Measurements from ENCODE around the gene SLC27A5.
"Not testable (repeated sequence)": the region's sequence is repeated elsewhere in the genome, so short reads cannot be mapped to it uniquely, and the experiment has no call there.

SLC27A5 gene

GRCh38 chr19:58544591-58545285 lies 32.9 kb upstream of the SLC27A5 start:
- Histone ChIP-seq H3K27ac (ENCODE audit: low read length) (peak overlapping the region; percentile 93; the same call in 1 of the 2 replicates), H3K9ac (ENCODE audit: low read length) (peak overlapping the region; percentile 77), H3K36me3 (replicated peaks; ENCODE audit: insufficient read depth, low read length) (peaks cover 23% of the 10 kb centered on the region), H4K20me1 (ENCODE audit: insufficient read depth, low read length) (peaks cover 29% of the 10 kb centered on the region), H3K9me2 (replicated peaks; ENCODE audit: insufficient read depth, low read length) (no peaks in the 10 kb centered on the region), H3F3A (ENCODE audit: insufficient read depth, low read length) (peaks cover 8% of the 10 kb centered on the region; the same call in 1 of the 2 replicates), H3K79me2 (ENCODE audit: low read length) (peaks cover 51% of the 10 kb centered on the region), H3K4me2 (ENCODE audit: low read depth, low read length) (peak overlapping the region; percentile 53), H2AFZ (ENCODE audit: low read length) (no peak overlapping the region), H3K27me3 (replicated peaks; ENCODE audit: insufficient read depth, low read length) (no peaks in the 10 kb centered on the region; the same call in 1 of the 2 replicates), H3K4me1 (ENCODE audit: low read length) (peaks cover 11% of the 10 kb centered on the region), H3K9me3 (replicated peaks; ENCODE audit: insufficient read depth, low read length) (no peaks in the 10 kb centered on the region), H3K4me3 (ENCODE audit: low read length) (peak overlapping the region; percentile 89)
- TF ChIP-seq EZH2 (optimal IDR thresholded peaks at IDR 0.05; ENCODE audit: low read depth, low read length) (no peak), EZH2phosphoT487 (IDR thresholded peaks at IDR 0.05; ENCODE audit: low read length) (no peak)
- DNase-seq = peak; percentile 64

- peaks cover 11% of the 10 kb centered on the region for H3K4me1 ChIP-seq (ENCODE audit: low read length)
- peak within 1 kb of the TSS; percentile 89 for H3K4me3 ChIP-seq (ENCODE audit: low read length)
- no peaks in the 10 kb centered on the region; the same call in 1 of the 2 replicates for H3K27me3 ChIP-seq (replicated peaks; ENCODE audit: insufficient read depth, low read length)
- DNase-seq = peak; percentile 97
- TF ChIP-seq EZH2 (optimal IDR thresholded peaks at IDR 0.05; ENCODE audit: low read depth, low read length) (no peak), CTCF (IDR thresholded peaks at IDR 0.05; ENCODE audit: low read length) (no peak), EZH2phosphoT487 (IDR thresholded peaks at IDR 0.05; ENCODE audit: low read length) (no peak)
- H3K9me3 ChIP-seq (replicated peaks; ENCODE audit: insufficient read depth, low read length) = no peaks in the 10 kb centered on the region
- no peaks in the 10 kb centered on the region for H3K9me2 ChIP-seq (replicated peaks; ENCODE audit: insufficient read depth, low read length)
- peaks cover 29% of the 10 kb centered on the region for H4K20me1 ChIP-seq (ENCODE audit: insufficient read depth, low read length)
- H2AFZ ChIP-seq (ENCODE audit: low read length) = peak within 1 kb of the TSS; percentile 78
- peak within 1 kb of the TSS; percentile 77 for H3K9ac ChIP-seq (ENCODE audit: low read length)
- peak within 1 kb of the TSS; percentile 93 for H3K27ac ChIP-seq (ENCODE audit: low read length)
- H3K79me2 ChIP-seq (ENCODE audit: low read length) = peaks cover 44% of the 10 kb centered on the region
- peaks cover 19% of the 10 kb centered on the region for H3K36me3 ChIP-seq (replicated peaks; ENCODE audit: insufficient read depth, low read length)
- peaks cover 8% of the 10 kb centered on the region; the same call in 1 of the 2 replicates for H3F3A ChIP-seq (ENCODE audit: insufficient read depth, low read length)
- peak within 1 kb of the TSS; percentile 74 for H3K4me2 ChIP-seq (ENCODE audit: low read depth, low read length)
Measured at GRCh38 chr19:58543826-58544590, 32.2 kb upstream of the SLC27A5 start, which contains the start of gene TRIM28. Gene TRIM28 (plus strand): TSS chr19:58544064. CDS start chr19:58544758, 694 bp downstream.

GRCh38 chr19:58542641-58543372 lies 31.0 kb upstream of the SLC27A5 start:
- peaks cover 11% of the 10 kb centered on the region for H3K4me1 ChIP-seq (ENCODE audit: low read length)
- not testable (repeated sequence) for H3K4me2 ChIP-seq (ENCODE audit: low read depth, low read length); H3K9me3 ChIP-seq (replicated peaks; ENCODE audit: insufficient read depth, low read length); DNase-seq; H3K27ac ChIP-seq (ENCODE audit: low read length); H3K9me2 ChIP-seq (replicated peaks; ENCODE audit: insufficient read depth, low read length); H3F3A ChIP-seq (ENCODE audit: insufficient read depth, low read length); H3K9ac ChIP-seq (ENCODE audit: low read length); H3K4me3 ChIP-seq (ENCODE audit: low read length); H2AFZ ChIP-seq (ENCODE audit: low read length)
- H4K20me1 ChIP-seq (ENCODE audit: insufficient read depth, low read length) = peaks cover 29% of the 10 kb centered on the region
- peaks cover 32% of the 10 kb centered on the region for H3K79me2 ChIP-seq (ENCODE audit: low read length)
- H3K27me3 ChIP-seq (replicated peaks; ENCODE audit: insufficient read depth, low read length) = peaks cover 11% of the 10 kb centered on the region
- peaks cover 15% of the 10 kb centered on the region for H3K36me3 ChIP-seq (replicated peaks; ENCODE audit: insufficient read depth, low read length)

GRCh38 chr19:58539169-58539559 lies 27.4 kb upstream of the SLC27A5 start:
- H3F3A ChIP-seq (ENCODE audit: insufficient read depth, low read length); H3K9me2 ChIP-seq (replicated peaks; ENCODE audit: insufficient read depth, low read length); H3K4me3 ChIP-seq (ENCODE audit: low read length); H3K27ac ChIP-seq (ENCODE audit: low read length); H4K20me1 ChIP-seq (ENCODE audit: insufficient read depth, low read length); H3K4me2 ChIP-seq (ENCODE audit: low read depth, low read length); DNase-seq; H3K36me3 ChIP-seq (replicated peaks; ENCODE audit: insufficient read depth, low read length); H3K9ac ChIP-seq (ENCODE audit: low read length); H2AFZ ChIP-seq (ENCODE audit: low read length); H3K79me2 ChIP-seq (ENCODE audit: low read length); H3K4me1 ChIP-seq (ENCODE audit: low read length); H3K9me3 ChIP-seq (replicated peaks; ENCODE audit: insufficient read depth, low read length): not testable (repeated sequence)
- H3K27me3 ChIP-seq (replicated peaks; ENCODE audit: insufficient read depth, low read length) = peaks cover 20% of the 10 kb centered on the region

Measured in MM.1S (cell line).